K562 (cell line): ENCODE results near the gene ZNF48. TPM values are rescaled to one million over a fixed set of nuclear protein-coding genes. Genes with fewer than 3 reads are reported as not detected.

Experiments used
- ARID1B ChIP-seq: fragments of 450-650 bp; IDR thresholded peaks from 2 replicates; pipeline ENCODE4 v1.6.1; 2016; ENCODE audit warnings: antibody characterized with exemption, mild to moderate bottlenecking, inconsistent platforms
- CC2D1A ChIP-seq: fragments of 450-650 bp; IDR thresholded peaks from 2 replicates; pipeline ENCODE4 v1.6.1; 2017; ENCODE audit warnings: mild to moderate bottlenecking
- CSDE1 ChIP-seq, 2 experiments: fragments of 450-650 bp; IDR thresholded peaks; 2 replicates each; pipeline ENCODE4 v1.6.1; 2016; ENCODE audit warnings: mild to moderate bottlenecking in 1 of 2
- DIDO1 ChIP-seq: fragments of 450-650 bp; IDR thresholded peaks from 2 replicates; pipeline ENCODE4 v1.6.1; 2016; ENCODE audit warnings: low read depth, missing biosample characterization, missing genetic modification characterization
- DPF2 ChIP-seq: fragments of 450-650 bp; IDR thresholded peaks from 2 replicates; pipeline ENCODE4 v1.6.1; 2016
- EP300 ChIP-seq: IDR thresholded peaks from 2 replicates; pipeline ENCODE4 v1.6.1; 2012; ENCODE audit warnings: low read length, improper control_type of control experiment
- ERF ChIP-seq: fragments of 450-650 bp; formaldehyde crosslinking; IDR thresholded peaks from 2 replicates; pipeline ENCODE4 v1.4.0; 2020; ENCODE audit warnings: mild to moderate bottlenecking, mixed read lengths
- HLTF ChIP-seq: fragments of 450-650 bp; IDR thresholded peaks from 2 replicates; pipeline ENCODE4 v1.6.1; 2016
- MNT ChIP-seq, 2 experiments: fragments of 450-650 bp; conservative IDR thresholded peaks; 2 replicates each; pipeline ENCODE4 v1.6.1; 2017; ENCODE audit warnings: mild to moderate bottlenecking in 2 of 2, moderate library complexity in 2 of 2
- NFIC ChIP-seq: fragments of 450-650 bp; IDR thresholded peaks from 2 replicates; pipeline ENCODE4 v1.6.1; 2017; ENCODE audit warnings: mild to moderate bottlenecking, inconsistent platforms
- RREB1 ChIP-seq: fragments of 250-450 bp; sonication (Bioruptor Pico); IDR thresholded peaks from 2 replicates; pipeline ENCODE4 v1.4.0; 2020
- SLC30A9 ChIP-seq: fragments of 250-450 bp; sonication (Bioruptor Pico); IDR thresholded peaks from 2 replicates; pipeline ENCODE4 v1.8.0; 2022; ENCODE audit warnings: mild to moderate bottlenecking, moderate library complexity
- TAF9B ChIP-seq: fragments of 450-650 bp; IDR thresholded peaks from 2 replicates; pipeline ENCODE4 v1.6.1; 2018; ENCODE audit warnings: mild to moderate bottlenecking; ENCODE audit not compliant: partially characterized antibody
- TAL1 ChIP-seq: fragments of 450-650 bp; IDR thresholded peaks from 2 replicates; pipeline ENCODE4 v1.6.1; 2016; ENCODE audit warnings: mild to moderate bottlenecking
- TCF7L2 ChIP-seq: fragments of 150-350 bp; IDR thresholded peaks from 2 replicates; pipeline ENCODE4 v1.6.1; 2016; ENCODE audit warnings: low read depth, mild to moderate bottlenecking, low read length, moderate library complexity
- ZBTB12 ChIP-seq: fragments of 250-450 bp; sonication (Bioruptor Pico); IDR thresholded peaks from 2 replicates; pipeline ENCODE4 v1.4.0; 2020
- ZNF354B ChIP-seq: fragments of 250-450 bp; sonication (Bioruptor Pico); IDR thresholded peaks from 2 replicates; pipeline ENCODE4 v1.4.0; 2020
- ZNF408 ChIP-seq: fragments of 250-450 bp; sonication (Bioruptor Pico); IDR thresholded peaks from 2 replicates; pipeline ENCODE4 v1.4.0; 2020; ENCODE audit warnings: low read depth, mild to moderate bottlenecking, moderate library complexity
- ZNF639 ChIP-seq, 2 experiments: fragments of 200-800 bp in 1 of 2; sonication (Bioruptor generic) in 1 of 2; sonication (generic) in 1 of 2; formaldehyde crosslinking in 1 of 2; IDR thresholded peaks in 1 of 2; conservative IDR thresholded peaks in 1 of 2; 2 replicates each; pipeline versions ENCODE4 v1.5.0 to v1.6.1; 2016 to 2020; ENCODE audit warnings: missing compliant biosample characterization in 1 of 2, missing genetic modification characterization in 1 of 2, missing genetic modification reagents in 1 of 2
- polyA plus RNA-seq, 8 experiments: library from polyadenylated mRNA; depleted of rRNA in 4 of 8; stranded (reverse) in 5 of 8; unstranded in 3 of 8; fragments of >200 nt; fragmentation: Nextera tagmentation in 2 of 8; fragmentation: Illumina TruSeq in 1 of 8; extraction: Ambion mirVana in 2 of 8; extraction: Trizol in 1 of 8; gene quantifications; 2 replicates each; pipeline versions ENCODE4 v1.2.1 to v1.2.3, GENCODE V29; 2011 to 2014; ENCODE audit warnings: inconsistent platforms in 1 of 8, missing spikeins in 1 of 8
- total RNA-seq, 7 experiments: library from RNA; depleted of rRNA in 6 of 7; stranded (reverse); fragments of >200 nt in 6 of 7; fragmentation: Illumina TruSeq in 2 of 7; extraction: Trizol in 2 of 7; gene quantifications; 2 replicates each; pipeline versions ENCODE4 v1.2.1 to v1.2.3, GENCODE V29; 2011 to 2021; ENCODE audit warnings: low replicate concordance in 1 of 7

Gene ZNF48
- total and polyA plus RNA-seq, 9 of the 15 experiments (the other 6 are each of a cell fraction or from before 2014, with no cell fraction given), result 0.38 to 11.6 (median 4.7) TPM

- TF ChIP-seq ZBTB12 (no peak), ZNF354B (no peak), CC2D1A (no peak), MNT (conservative IDR thresholded peaks at IDR 0.05) (peak in 1 of 2 experiments; percentile 69; a peak in 2 of 4 replicates), NFIC (peak; percentile 31; the same call in 1 of the 2 replicates), TAL1 (no peak), HLTF (peak; percentile 82; the same call in 1 of the 2 replicates), ARID1B (peak; percentile 14; the same call in 1 of the 2 replicates), DIDO1 (tag) (no peak), SLC30A9 (CRISPR knock-in tag) (no peak), DPF2 (no peak; the same call in 1 of the 2 replicates), CSDE1 (IDR thresholded peaks at IDR 0.05) (no peak), ZNF639 (CRISPR knock-in tag; conservative IDR thresholded peaks at IDR 0.05 in 1 of 2, IDR thresholded peaks at IDR 0.05 in 1 of 2) (no peak), ERF (CRISPR knock-in tag) (peak; percentile 93), TAF9B (no peak), EP300 (peak; percentile 9; the same call in 1 of the 2 replicates), TCF7L2 (no peak), ZNF408 (CRISPR knock-in tag) (no peak), RREB1 (CRISPR knock-in tag) (peak; percentile 78; the same call in 1 of the 2 replicates)
Measured at GRCh38 chr16:30378236-30379157, 16.7 kb upstream of the ZNF48 start (continued).
